CD4-positive, alpha-beta T cell (primary cell): ENCODE data around the gene SAPCD1. TPM values are rescaled to one million over a fixed set of nuclear protein-coding genes. Genes with fewer than 3 reads are reported as not detected.

ENCODE experiments used
- ATAC-seq: fragments of 200-7000 bp; cut with Tn5 transposase; one replicate; pipeline ENCODE4 v1.10.0; 2022; ENCODE audit warnings: mild to moderate bottlenecking; ENCODE audit not compliant: poor library complexity
- CTCF ChIA-PET: fragments of 350-600 bp; sonication (Branson Sonifier 250); formaldehyde crosslinking; loops from one replicate; lab custom pipeline; 2021; ENCODE audit warnings: antibody characterized with exemption, inconsistent platforms; lab: Charles Lee
- POLR2A ChIA-PET: fragments of 350-600 bp; sonication (Branson Sonifier 250); formaldehyde crosslinking; loops from one replicate; lab custom pipeline; 2021; ENCODE audit warnings: antibody characterized with exemption, inconsistent platforms; lab: Charles Lee
- DNase-seq, 14 experiments: peaks; one replicate each; pipeline ENCODE4 v3.0.0-alpha.2; 2013 to 2020; ENCODE audit warnings: mixed read lengths in 2 of 14
- H3K27ac ChIP-seq, 2 donors: one replicate each; pipeline versions ENCODE4 v1.5.1 to v1.7.0; 2013; ENCODE audit warnings: low read length in 2 of 2, low read depth in 1 of 2, mild to moderate bottlenecking in 1 of 2
- H3K27me3 ChIP-seq, 2 experiments: 1 replicate in 1 of 2; 2 replicates in 1 of 2; pipeline versions ENCODE4 v1.6.1 to v1.7.0; 2013; ENCODE audit warnings: low read length in 2 of 2, control low read depth in 1 of 2, mild to moderate bottlenecking in 1 of 2, moderate library complexity in 1 of 2; ENCODE audit not compliant: insufficient read depth in 2 of 2, control insufficient read depth in 1 of 2
- H3K36me3 ChIP-seq: one replicate; pipeline ENCODE4 v1.6.1; 2013; ENCODE audit warnings: low read length, control low read depth; ENCODE audit not compliant: insufficient read depth
- H3K4me1 ChIP-seq: one replicate; pipeline ENCODE4 v1.6.1; 2013; ENCODE audit warnings: low read length, control low read depth; ENCODE audit not compliant: insufficient read depth
- H3K4me3 ChIP-seq: one replicate; pipeline ENCODE4 v1.5.1; 2013; ENCODE audit warnings: mild to moderate bottlenecking, low read length, moderate library complexity
- H3K9me3 ChIP-seq, 2 experiments: 1 replicate in 1 of 2; 2 replicates in 1 of 2; pipeline versions ENCODE4 v1.6.1 to v1.7.0; 2013; ENCODE audit warnings: low read length in 2 of 2, mild to moderate bottlenecking in 2 of 2, control low read depth in 1 of 2, moderate library complexity in 1 of 2; ENCODE audit not compliant: control insufficient read depth in 1 of 2, insufficient read depth in 1 of 2
- H3K27ac Mint-ChIP-seq: one replicate; pipeline ENCODE4 v1.8.0; 2020; ENCODE audit warnings: mixed read lengths
- H3K27me3 Mint-ChIP-seq: one replicate; pipeline ENCODE4 v1.8.0; 2021; ENCODE audit warnings: mixed read lengths
- H3K36me3 Mint-ChIP-seq: one replicate; pipeline ENCODE4 v1.8.0; 2021; ENCODE audit warnings: low read depth, mixed read lengths
- H3K4me1 Mint-ChIP-seq: one replicate; pipeline ENCODE4 v1.8.0; 2021; ENCODE audit warnings: low read depth, mixed read lengths
- H3K4me3 Mint-ChIP-seq: one replicate; pipeline ENCODE4 v1.8.0; 2020; ENCODE audit warnings: mild to moderate bottlenecking, mixed read lengths
- H3K9me3 Mint-ChIP-seq: one replicate; pipeline ENCODE4 v1.8.0; 2020; ENCODE audit warnings: mixed read lengths
- intact Hi-C, 2 experiments: fragments of 100-400 bp; cut with DNase I in 1 of 2; cut with micrococcal nuclease in 1 of 2; formaldehyde crosslinking; loops; one replicate each; pipeline versions ENCODE4 v1.15.1 to v1.9.0; 2023 to 2025; cut with DNase I, micrococcal nuclease
- total RNA-seq, 174 experiments: library from RNA in 2 of 174; stranded (reverse) in 2 of 174; gene quantifications; one replicate each; pipeline ENCODE4 v1.2.3 and lab custom pipeline; 2021 to 2026
- TF ChIP-seq, protein P1 (sequence below): fragments of 200-600 bp; IDR thresholded peaks from one replicate; pipeline ENCODE4 v1.8.0; 2022; ENCODE audit warnings: antibody characterized with exemption, mild to moderate bottlenecking

Gene SAPCD1
- total RNA-seq, 2 experiments from 2014 or later: 2.7 to 2.8 TPM

DNA sequence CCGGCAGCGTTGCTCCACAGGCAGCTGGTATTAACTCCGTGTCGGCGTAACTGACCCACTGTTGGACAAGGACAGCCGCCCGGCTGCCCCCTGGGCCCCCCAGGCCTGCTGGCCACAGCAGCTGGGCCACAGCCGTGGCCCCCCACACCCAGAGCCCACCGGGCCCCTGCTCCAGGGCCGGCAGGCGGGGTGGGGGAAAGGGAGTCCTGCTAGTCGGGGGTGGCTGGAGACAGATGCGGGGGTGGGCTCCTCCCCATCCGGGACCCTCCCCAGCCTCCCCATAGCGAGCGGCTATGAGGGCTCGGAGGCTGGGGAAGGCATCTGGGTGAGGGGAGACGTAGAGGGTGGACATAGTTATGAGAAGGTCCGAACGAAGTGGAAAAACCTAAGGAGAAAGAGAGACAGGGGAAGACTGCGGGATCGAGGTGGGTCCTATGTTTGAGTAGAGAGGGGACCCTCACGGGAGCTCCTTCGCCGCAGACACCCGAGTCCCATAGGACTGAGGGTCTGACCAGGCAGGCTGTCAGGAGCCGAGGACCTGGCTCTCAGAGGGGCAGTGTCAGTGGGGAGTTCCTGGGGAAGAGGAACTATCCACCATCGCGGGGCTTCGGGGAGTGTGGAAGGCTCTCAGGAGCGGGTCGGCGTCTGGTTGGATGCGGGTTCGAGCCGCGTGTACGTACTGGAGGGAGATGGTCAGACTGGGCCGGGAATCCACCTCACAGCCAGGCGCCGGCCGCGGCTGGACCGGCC lies 32.6 kb downstream of the SAPCD1 start:
- no peaks in the 10 kb centered on the region for H3K9me3 Mint-ChIP-seq
- H3K27me3 Mint-ChIP-seq: no peaks in the 10 kb centered on the region
- H3K36me3 Mint-ChIP-seq: peaks cover 38% of the 10 kb centered on the region
- H3K4me3 Mint-ChIP-seq: peak overlapping the region; percentile 97
- ATAC-seq (peak; percentile 12), DNase-seq (peak in 1 of 14 experiments; percentile 51)
- peaks cover 42% of the 10 kb centered on the region for H3K4me1 Mint-ChIP-seq
- peak overlapping the region; percentile 54 for H3K27ac Mint-ChIP-seq
- Histone ChIP-seq H3K27ac (peak overlapping the region; percentile 70 to 90), H3K36me3 (peaks cover 9% of the 10 kb centered on the region), H3K27me3 (no peaks in the 10 kb centered on the region), H3K9me3 (no peaks in the 10 kb centered on the region), H3K4me3 (peak overlapping the region; percentile 77), H3K4me1 (peaks cover 49% of the 10 kb centered on the region)
- intact Hi-C loops: loop anchor here (2.0 to 5.0 kb wide), 5 partner anchors 20 to 64 kb away; partner anchors contain the start of genes HSPA1A (in 1 of the 2), HSPA1B (in 1 of the 2) and HSPA1L (in 1 of the 2)
- POLR2A ChIA-PET: interaction anchor here (0.6 to 3.2 kb wide), 16 partner anchors 10 to 1177 kb away, joined by 3 to 28 read pairs (median 4); partner anchors contain the start of genes GPANK1, HSPA1A, HSPA1B and HSPA1L
- CTCF ChIA-PET: interaction anchor here (1.1 to 2.4 kb wide), 10 partner anchors 11 to 141 kb away, joined by 4 to 27 read pairs (median 8); partner anchors contain the start of genes CLIC1, DDAH2, HSPA1A and HSPA1L
- TF ChIP-seq, protein P1, sequence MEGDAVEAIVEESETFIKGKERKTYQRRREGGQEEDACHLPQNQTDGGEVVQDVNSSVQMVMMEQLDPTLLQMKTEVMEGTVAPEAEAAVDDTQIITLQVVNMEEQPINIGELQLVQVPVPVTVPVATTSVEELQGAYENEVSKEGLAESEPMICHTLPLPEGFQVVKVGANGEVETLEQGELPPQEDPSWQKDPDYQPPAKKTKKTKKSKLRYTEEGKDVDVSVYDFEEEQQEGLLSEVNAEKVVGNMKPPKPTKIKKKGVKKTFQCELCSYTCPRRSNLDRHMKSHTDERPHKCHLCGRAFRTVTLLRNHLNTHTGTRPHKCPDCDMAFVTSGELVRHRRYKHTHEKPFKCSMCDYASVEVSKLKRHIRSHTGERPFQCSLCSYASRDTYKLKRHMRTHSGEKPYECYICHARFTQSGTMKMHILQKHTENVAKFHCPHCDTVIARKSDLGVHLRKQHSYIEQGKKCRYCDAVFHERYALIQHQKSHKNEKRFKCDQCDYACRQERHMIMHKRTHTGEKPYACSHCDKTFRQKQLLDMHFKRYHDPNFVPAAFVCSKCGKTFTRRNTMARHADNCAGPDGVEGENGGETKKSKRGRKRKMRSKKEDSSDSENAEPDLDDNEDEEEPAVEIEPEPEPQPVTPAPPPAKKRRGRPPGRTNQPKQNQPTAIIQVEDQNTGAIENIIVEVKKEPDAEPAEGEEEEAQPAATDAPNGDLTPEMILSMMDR: no peak

DNA sequence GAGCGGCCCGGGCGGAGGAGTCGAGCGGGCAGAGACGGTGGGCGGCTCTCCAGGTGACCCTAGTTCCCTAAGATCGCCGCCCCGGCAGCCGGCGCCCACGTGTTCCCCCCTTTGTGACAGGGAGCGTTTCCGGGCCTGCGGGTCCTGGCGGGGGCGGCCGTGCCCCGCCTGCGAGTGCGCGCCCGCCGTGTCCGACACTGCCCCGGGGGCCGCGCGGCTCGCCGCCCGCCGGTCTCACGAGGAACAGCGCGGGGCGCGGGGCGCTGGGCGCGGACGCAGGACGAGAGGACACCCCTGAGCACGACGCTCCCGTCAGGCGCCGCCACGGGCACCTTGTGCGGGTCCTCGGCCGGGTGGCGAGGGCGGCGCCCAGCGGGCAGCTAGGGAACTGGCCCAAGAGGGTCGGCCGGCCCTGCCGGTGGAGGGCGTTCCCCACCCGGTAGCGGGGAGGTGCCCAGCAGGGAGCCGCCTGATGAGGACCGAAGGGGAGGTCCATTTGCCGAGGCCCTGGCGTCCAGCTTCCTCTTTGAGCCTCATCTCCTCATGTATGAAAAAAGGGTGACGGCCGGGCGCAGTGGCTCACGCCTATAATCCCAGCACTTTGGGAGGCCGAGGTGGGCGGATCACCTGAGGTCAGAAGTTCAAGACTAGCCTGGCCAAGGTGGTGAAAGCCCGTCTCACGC lies 33.3 kb downstream of the SAPCD1 start, which contains the start of gene VARS1:
Gene VARS1 (minus strand): TSS at position 137 of the 683 bp plus-strand sequence. CDS start 535 bp downstream, outside the sequence.
- ChIA-PET POLR2A (interaction anchor here (0.6 to 3.2 kb wide), 21 partner anchors 11 to 1178 kb away, joined by 3 to 28 read pairs (median 4); partner anchors contain the start of genes CLIC1, DXO, GPANK1 and HSPA1A), CTCF (interaction anchor here (1.1 to 2.4 kb wide), 11 partner anchors 10 to 142 kb away, joined by 4 to 27 read pairs (median 8); partner anchors contain the start of genes CLIC1, DDAH2, HSPA1A and HSPA1L)
- Histone ChIP-seq H3K9me3 (no peaks in the 10 kb centered on the region), H3K4me3 (peak within 1 kb of the TSS; percentile 77), H3K27ac (peak within 1 kb of the TSS; percentile 81 to 90), H3K36me3 (peaks cover 7% of the 10 kb centered on the region), H3K27me3 (no peaks in the 10 kb centered on the region), H3K4me1 (peaks cover 49% of the 10 kb centered on the region)
- TF ChIP-seq, protein P1: peak; percentile 76
- Mint-ChIP-seq H3K9me3 (no peaks in the 10 kb centered on the region), H3K4me3 (peak within 1 kb of the TSS; percentile 97), H3K27ac (peak within 1 kb of the TSS; percentile 54), H3K4me1 (peaks cover 38% of the 10 kb centered on the region), H3K36me3 (peaks cover 34% of the 10 kb centered on the region), H3K27me3 (no peaks in the 10 kb centered on the region)
- intact Hi-C loops: loop anchor here (2.0 to 5.0 kb wide), 5 partner anchors 19 to 65 kb away; partner anchors contain the start of genes HSPA1A (in 1 of the 2), HSPA1B (in 1 of the 2) and HSPA1L (in 1 of the 2)
- peak; percentile 79 for ATAC-seq
- DNase-seq: peak; percentile 69 to 94 (median 80)

DNA sequence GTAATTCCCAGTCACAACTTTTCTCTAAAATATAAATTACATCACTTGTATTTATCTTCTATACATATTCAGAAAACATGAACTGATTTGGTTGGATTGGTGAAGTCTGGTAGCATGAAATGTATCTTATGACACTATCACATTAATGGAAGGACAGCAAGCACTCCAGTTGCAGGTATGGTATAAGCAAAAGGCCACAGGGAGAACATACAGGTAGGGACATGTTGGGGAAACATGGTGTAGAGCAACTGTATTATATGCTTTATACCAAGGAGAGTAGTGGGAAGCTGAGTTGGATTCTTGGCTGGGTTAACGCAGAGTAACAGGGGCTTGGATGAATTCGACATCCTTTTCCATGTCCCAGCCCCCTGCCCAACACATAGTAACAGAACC lies 34.5 kb downstream of the SAPCD1 start:
- H3K27me3 Mint-ChIP-seq: no peaks in the 10 kb centered on the region
- ATAC-seq (no peak), DNase-seq (no peak)
- peak overlapping the region; percentile 54 for H3K27ac Mint-ChIP-seq
- Histone ChIP-seq H3K36me3 (no peaks in the 10 kb centered on the region), H3K4me3 (no peak overlapping the region), H3K27me3 (no peaks in the 10 kb centered on the region), H3K27ac (peak overlapping the region; percentile 50 to 70), H3K9me3 (no peaks in the 10 kb centered on the region), H3K4me1 (peaks cover 45% of the 10 kb centered on the region)
- H3K4me1 Mint-ChIP-seq: peaks cover 32% of the 10 kb centered on the region
- peaks cover 30% of the 10 kb centered on the region for H3K36me3 Mint-ChIP-seq
- intact Hi-C loops: loop anchor here in 1 of 2 experiments (5.0 kb wide), 1 partner anchor 35 kb away; no protein-coding TSS in a partner anchor
- no peaks in the 10 kb centered on the region for H3K9me3 Mint-ChIP-seq
- ChIA-PET POLR2A (interaction anchor here (1.0 to 3.2 kb wide), 8 partner anchors 10 to 94 kb away, joined by 3 to 28 read pairs (median 6); partner anchors contain the start of genes ABHD16A, CLIC1, DDAH2 and HSPA1A), CTCF (interaction anchor here (1.1 to 1.7 kb wide), 2 partner anchors 17 to 27 kb away, joined by 4 to 19 read pairs; partner anchors contain the start of genes HSPA1A and HSPA1L)
- TF ChIP-seq, protein P1: no peak
- peak overlapping the region; percentile 81 for H3K4me3 Mint-ChIP-seq
